ENCODE measurements around the gene RPS28.
"Not testable (repeated sequence)": the region's sequence is repeated elsewhere in the genome, so short reads cannot be mapped to it uniquely, and the experiment has no call there.

Gene RPS28

GRCh38 chr19:8343483-8343844, 22.2 kb downstream of the RPS28 start:
- no peak for DNase-seq

DNA sequence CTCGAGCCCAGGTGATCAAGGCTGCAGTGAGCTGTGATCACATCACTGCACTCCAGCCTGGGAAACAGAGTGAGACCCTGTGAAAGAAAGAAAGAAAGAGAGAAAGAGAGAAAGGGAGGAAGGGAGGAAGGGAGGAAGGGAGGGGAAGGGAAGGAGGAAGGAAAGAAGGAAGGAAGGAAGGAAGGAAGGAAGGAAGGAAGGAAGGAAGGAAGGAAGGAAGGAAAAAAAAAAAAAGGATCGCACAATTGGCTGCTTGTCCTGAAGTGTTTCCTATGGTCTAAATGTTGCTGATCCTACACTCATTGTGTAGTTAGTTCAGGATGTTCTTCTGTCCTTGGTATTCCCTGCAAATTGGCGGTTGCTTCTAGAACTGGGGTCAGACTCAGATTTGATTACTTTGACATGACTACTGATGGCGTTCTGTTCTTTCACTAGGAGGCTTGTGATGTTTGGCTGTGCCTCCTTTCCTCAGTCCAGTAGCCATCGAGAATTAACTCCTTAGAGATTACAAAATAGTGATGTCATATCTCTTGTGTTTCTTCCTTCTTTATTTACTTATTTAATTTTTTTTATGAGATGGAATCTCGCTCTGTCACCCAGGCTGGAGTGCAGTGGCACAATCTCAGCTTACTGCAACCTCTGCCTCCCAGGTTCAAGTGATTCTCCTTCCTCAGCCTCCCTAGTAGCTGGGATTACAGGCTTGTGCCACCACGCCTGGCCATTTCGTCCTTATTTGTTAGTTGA, 28.5 kb downstream of the RPS28 start:
- DNase-seq, result not testable (repeated sequence)

- no peak for DNase-seq
These were observed 31.0 kb downstream of the RPS28 start for GRCh38 chr19:8352134-8352827.

DNA sequence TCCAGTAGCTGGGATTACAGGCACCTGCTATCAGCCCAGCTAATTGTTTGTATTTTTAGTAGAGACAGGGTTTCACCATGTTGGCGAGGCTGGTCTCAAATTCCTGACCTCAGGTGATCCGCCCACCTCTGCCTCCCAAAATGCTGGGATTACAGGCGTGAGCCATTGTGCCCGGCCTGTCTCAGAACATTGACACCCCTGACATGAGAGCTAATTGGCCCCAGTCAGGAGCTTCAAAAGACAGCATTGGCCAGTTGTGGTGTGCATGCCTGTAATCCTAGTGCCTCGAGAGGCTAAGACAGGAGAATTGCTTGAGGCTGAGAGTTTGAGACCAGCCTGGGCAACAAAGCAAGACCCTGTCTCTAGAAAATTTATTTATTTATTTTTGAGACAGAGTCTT, 31.5 kb downstream of the RPS28 start:
- not testable (repeated sequence) for DNase-seq

GRCh38 chr19:8355631-8356402, 34.5 kb downstream of the RPS28 start:
- DNase-seq, result no peak

- no peak for DNase-seq
These were observed 35.8 kb downstream of the RPS28 start for GRCh38 chr19:8357007-8357521.

DNA sequence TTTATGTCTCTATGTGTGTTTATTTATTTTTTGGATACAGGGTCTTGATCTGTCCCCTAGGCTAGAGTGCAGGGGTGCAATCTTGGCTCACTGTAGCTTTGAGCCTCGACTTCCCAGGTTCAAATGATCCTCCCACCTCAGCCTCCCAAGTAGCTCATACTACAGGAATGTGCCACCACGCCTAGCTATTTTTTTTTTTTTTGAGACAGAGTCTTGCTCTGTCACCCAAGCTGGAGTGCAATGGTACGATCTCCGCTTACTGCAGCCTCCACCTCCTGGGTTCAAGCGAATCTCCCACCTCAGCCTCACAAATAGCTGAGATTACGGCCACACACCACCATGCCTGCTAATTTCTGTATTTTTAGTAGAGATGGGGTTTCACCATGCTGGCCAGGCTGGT, 37.7 kb downstream of the RPS28 start:
- DNase-seq, result no peak

DNA sequence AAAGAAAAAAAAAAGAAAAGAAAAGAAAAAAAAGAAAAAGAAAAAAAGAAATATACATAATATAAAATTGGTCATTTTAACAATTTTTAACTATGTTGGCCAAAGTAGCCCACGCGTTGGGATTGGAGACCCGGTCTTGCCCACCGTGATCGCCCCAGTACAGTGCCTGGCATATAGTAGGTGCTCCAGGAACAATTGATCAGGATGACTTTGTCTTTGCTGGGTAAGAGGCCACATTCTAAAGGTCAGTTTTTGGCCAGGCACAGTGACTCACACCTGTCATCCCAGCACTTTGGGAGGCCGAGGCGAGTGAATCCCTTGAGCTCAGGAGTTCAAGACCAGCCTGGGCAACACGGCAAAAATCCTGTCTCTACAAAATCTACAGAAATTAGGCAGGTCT, 38.9 kb downstream of the RPS28 start:
- DNase-seq, result no peak

GRCh38 chr19:8361921-8362793, 40.9 kb downstream of the RPS28 start:
- peak in 1 of 2 donors; percentile 27 for DNase-seq

- DNase-seq, result peak; percentile 5 to 51
These were observed 42.8 kb downstream of the RPS28 start, which contains the start of gene ANGPTL4 for GRCh38 chr19:8363803-8364771. TSS of gene ANGPTL4 (plus strand) at chr19:8364155. CDS start at chr19:8364322, 167 bp downstream.

DNA sequence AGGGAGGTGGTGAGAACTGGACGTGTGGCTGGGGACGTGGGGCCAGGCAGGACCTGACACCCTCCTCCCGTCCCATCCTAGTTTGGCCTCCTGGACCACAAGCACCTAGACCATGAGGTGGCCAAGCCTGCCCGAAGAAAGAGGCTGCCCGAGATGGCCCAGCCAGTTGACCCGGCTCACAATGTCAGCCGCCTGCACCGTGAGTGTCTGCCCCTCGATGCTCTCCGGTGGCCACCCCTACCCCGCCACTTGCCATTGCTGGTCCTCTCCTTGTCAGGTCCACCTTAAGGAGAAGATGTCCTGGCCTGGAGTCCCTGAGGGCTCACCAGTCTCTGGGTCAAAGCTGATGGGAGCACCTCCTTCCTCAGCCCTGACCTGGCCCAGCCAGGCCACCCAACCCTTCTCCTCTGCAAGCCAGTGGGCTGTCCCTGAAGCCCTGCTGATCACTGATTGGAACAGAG, 44.9 kb downstream of the RPS28 start:
- no peak for DNase-seq

- DNase-seq, result no peak
These were observed 45.6 kb downstream of the RPS28 start for GRCh38 chr19:8366961-8367326.

- DNase-seq, result no peak
These were observed 46.2 kb downstream of the RPS28 start for GRCh38 chr19:8367327-8368001.

- DNase-seq, result no peak
These were observed 49.1 kb downstream of the RPS28 start for GRCh38 chr19:8370176-8371010.

GRCh38 chr19:8371011-8371804, 49.9 kb downstream of the RPS28 start:
- DNase-seq, result no peak

Data from CD4-positive, alpha-beta T cell treated with Interferon alpha-2 for 1 hour (primary cell).